OCI-LY3 (cell line): ENCODE results near the gene TAX1BP1.

Experiments
- H2AFZ ChIP-seq: fragments of 200-600, 300-600 bp; shearing (Covaris generic); 2 replicates; pipeline ENCODE4 v1.6.0; 2014; ENCODE audit warnings: antibody characterized with exemption, low read depth, low read length
- H3K27ac ChIP-seq: fragments of 200-600, 300-600 bp; sonication (generic); 2 replicates; pipeline ENCODE4 v1.5.1; 2014; ENCODE audit warnings: mild to moderate bottlenecking, low read length, moderate library complexity, mixed read lengths
- H3K27me3 ChIP-seq: fragments of 200-600, 300-600 bp; sonication (generic); 2 replicates; pipeline ENCODE4 v1.6.1; 2014; ENCODE audit warnings: low read depth, low read length, mixed read lengths
- H3K36me3 ChIP-seq: fragments of 200-600, 300-600 bp; sonication (generic); replicated peaks from 2 replicates; pipeline ENCODE3; 2014; ENCODE audit warnings: low read depth, low read length, mixed read lengths
- H3K4me1 ChIP-seq: fragments of 300-600, 200-600 bp; sonication (generic); 2 replicates; pipeline ENCODE4 v1.6.1; 2014; ENCODE audit warnings: low read length, mixed read lengths
- H3K4me2 ChIP-seq: fragments of 200-600, 300-600 bp; sonication (generic); 2 replicates; pipeline ENCODE4 v1.6.1; 2014; ENCODE audit warnings: low read length, mixed read lengths
- H3K4me3 ChIP-seq: fragments of 300-600, 200-600 bp; sonication (generic); 2 replicates; pipeline ENCODE4 v1.5.1; 2014; ENCODE audit warnings: antibody characterized with exemption, mild to moderate bottlenecking, low read length, moderate library complexity
- H3K79me2 ChIP-seq: fragments of 300-600, 200-600 bp; shearing (Covaris generic); 2 replicates; pipeline ENCODE4 v1.6.1; 2014; ENCODE audit warnings: mild to moderate bottlenecking, low read length, mixed read lengths
- H3K9ac ChIP-seq: fragments of 300-600, 200-600 bp; shearing (Covaris generic); 2 replicates; pipeline ENCODE4 v1.6.0; 2014; ENCODE audit warnings: mild to moderate bottlenecking, low read length, moderate library complexity
- H3K9me3 ChIP-seq: fragments of 200-600, 300-600 bp; shearing (Covaris generic); 2 replicates; pipeline ENCODE4 v1.6.1; 2014; ENCODE audit warnings: low read length, mixed read lengths; ENCODE audit not compliant: insufficient read depth
- H4K20me1 ChIP-seq: fragments of 200-600, 300-600 bp; sonication (generic); 2 replicates; pipeline ENCODE4 v1.6.1; 2016; ENCODE audit warnings: low read length, mixed read lengths; ENCODE audit not compliant: insufficient read depth
- EZH2phosphoT487 ChIP-seq: fragments of 200-600 bp; shearing (Covaris generic); IDR thresholded peaks from 2 replicates; pipeline ENCODE4 v1.6.1; 2018; ENCODE audit warnings: antibody characterized with exemption, mixed run types, low read depth
- TF ChIP-seq, protein P1 (sequence below): fragments of 200-600, 300-600 bp; sonication (generic); IDR thresholded peaks from 2 replicates; pipeline ENCODE4 v1.5.1; 2014; ENCODE audit warnings: antibody characterized with exemption, low read length, low read depth

The TAX1BP1 gene

DNA sequence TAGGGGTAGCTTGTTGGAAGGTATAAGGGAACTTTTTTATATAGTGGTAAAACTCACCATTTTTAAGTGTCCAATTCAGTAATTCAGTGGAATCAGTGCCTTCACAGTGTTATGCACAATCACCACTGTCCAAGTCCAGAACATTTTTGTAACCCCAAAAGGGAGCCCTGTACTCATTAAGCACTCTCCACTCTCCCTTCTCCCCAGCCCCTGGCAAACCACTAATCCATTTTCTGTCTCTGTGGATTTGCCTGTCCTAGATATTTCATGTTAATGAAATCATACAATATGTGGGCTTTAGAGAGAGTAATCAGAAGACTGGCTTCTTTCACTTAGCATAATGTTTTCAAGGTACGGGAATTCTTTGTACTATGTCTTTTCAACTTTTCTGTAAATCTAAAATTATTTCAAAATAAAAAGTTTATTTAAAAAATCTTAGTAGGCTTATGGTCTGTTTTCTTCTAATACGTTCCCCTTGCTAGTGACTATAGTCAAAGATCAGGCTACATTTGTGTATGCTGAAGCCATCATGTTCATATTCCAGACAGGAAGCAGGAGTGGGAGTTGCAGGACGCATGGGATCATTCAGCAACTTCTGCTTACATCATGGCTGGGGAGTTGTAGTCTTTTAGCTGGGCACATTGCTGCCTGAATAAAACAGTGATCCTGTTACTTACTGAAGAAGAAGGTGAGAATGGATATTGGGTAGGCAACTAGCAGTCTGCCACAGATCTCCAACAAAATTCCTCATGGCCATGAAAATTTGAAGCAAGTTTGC lies 35.4 kb upstream of the TAX1BP1 start:
- H2AFZ ChIP-seq = no peak overlapping the region
- H3K4me3 ChIP-seq = no peak overlapping the region
- H4K20me1 ChIP-seq = no peaks in the 10 kb centered on the region
- no peaks in the 10 kb centered on the region for H3K27me3 ChIP-seq
- TF ChIP-seq, protein P1, sequence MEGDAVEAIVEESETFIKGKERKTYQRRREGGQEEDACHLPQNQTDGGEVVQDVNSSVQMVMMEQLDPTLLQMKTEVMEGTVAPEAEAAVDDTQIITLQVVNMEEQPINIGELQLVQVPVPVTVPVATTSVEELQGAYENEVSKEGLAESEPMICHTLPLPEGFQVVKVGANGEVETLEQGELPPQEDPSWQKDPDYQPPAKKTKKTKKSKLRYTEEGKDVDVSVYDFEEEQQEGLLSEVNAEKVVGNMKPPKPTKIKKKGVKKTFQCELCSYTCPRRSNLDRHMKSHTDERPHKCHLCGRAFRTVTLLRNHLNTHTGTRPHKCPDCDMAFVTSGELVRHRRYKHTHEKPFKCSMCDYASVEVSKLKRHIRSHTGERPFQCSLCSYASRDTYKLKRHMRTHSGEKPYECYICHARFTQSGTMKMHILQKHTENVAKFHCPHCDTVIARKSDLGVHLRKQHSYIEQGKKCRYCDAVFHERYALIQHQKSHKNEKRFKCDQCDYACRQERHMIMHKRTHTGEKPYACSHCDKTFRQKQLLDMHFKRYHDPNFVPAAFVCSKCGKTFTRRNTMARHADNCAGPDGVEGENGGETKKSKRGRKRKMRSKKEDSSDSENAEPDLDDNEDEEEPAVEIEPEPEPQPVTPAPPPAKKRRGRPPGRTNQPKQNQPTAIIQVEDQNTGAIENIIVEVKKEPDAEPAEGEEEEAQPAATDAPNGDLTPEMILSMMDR = no peak
- TF ChIP-seq EZH2phosphoT487 = no peak
- H3K9me3 ChIP-seq = no peaks in the 10 kb centered on the region
- no peak overlapping the region for H3K9ac ChIP-seq
- no peak overlapping the region for H3K4me2 ChIP-seq
- no peaks in the 10 kb centered on the region for H3K36me3 ChIP-seq
- no peak overlapping the region for H3K27ac ChIP-seq
- H3K4me1 ChIP-seq = no peaks in the 10 kb centered on the region
- no peaks in the 10 kb centered on the region for H3K79me2 ChIP-seq

DNA sequence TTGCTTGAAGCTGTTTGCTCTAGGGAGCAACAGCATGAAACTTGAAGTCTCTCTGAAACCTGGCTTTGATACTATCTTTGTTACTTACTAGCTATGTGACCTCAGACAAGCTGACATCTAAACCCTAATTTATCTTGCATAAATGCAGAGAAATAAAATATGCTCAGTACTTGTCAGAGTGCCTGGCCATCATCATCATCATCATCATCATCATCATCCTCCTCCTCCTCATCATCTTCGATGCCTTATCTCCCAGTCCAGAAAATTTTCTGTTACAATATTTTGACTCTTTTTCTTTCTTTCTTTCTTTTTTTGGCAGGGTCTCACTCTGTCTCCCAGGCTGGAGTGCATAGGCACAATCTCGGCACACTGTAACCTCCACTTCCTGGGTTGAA lies 34.8 kb upstream of the TAX1BP1 start:
- no peak overlapping the region for H2AFZ ChIP-seq
- H3K27ac ChIP-seq = no peak overlapping the region
- no peak for TF ChIP-seq EZH2phosphoT487
- TF ChIP-seq, protein P1 = no peak
- no peaks in the 10 kb centered on the region for H3K36me3 ChIP-seq
- H3K27me3 ChIP-seq = no peaks in the 10 kb centered on the region
- no peaks in the 10 kb centered on the region for H3K79me2 ChIP-seq
- no peaks in the 10 kb centered on the region for H4K20me1 ChIP-seq
- no peak overlapping the region for H3K4me2 ChIP-seq
- H3K9me3 ChIP-seq = no peaks in the 10 kb centered on the region
- no peak overlapping the region for H3K9ac ChIP-seq
- H3K4me3 ChIP-seq = no peak overlapping the region
- no peaks in the 10 kb centered on the region for H3K4me1 ChIP-seq

DNA sequence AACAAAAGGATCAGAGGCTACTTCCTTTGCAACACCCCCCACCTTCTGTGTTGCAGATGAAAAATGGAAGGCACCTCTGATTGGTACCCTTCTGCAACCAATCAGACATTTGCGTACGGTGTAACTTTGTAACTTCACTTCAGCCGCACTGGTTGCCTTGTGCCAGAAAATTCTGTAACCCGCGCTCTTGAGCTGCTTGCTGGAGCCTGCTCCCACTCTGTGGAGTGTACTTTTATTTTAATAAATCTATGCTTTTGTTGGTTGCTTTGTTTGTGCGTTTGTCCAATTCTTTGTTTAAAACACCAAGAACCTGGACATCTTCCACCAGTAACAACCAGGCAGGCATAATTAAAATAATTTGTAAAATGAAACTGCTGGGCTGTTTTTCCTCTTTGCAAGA lies 31.5 kb upstream of the TAX1BP1 start:
- H3K4me1 ChIP-seq = peaks cover 6% of the 10 kb centered on the region
- no peaks in the 10 kb centered on the region for H3K79me2 ChIP-seq
- no peaks in the 10 kb centered on the region for H3K27me3 ChIP-seq
- no peak overlapping the region for H3K27ac ChIP-seq
- H3K9ac ChIP-seq = no peak overlapping the region
- TF ChIP-seq, protein P1 = no peak
- TF ChIP-seq EZH2phosphoT487 = no peak
- H3K4me3 ChIP-seq = no peak overlapping the region
- no peaks in the 10 kb centered on the region for H3K36me3 ChIP-seq
- no peak overlapping the region for H2AFZ ChIP-seq
- H4K20me1 ChIP-seq = no peaks in the 10 kb centered on the region
- no peak overlapping the region for H3K4me2 ChIP-seq
- H3K9me3 ChIP-seq = no peaks in the 10 kb centered on the region

DNA sequence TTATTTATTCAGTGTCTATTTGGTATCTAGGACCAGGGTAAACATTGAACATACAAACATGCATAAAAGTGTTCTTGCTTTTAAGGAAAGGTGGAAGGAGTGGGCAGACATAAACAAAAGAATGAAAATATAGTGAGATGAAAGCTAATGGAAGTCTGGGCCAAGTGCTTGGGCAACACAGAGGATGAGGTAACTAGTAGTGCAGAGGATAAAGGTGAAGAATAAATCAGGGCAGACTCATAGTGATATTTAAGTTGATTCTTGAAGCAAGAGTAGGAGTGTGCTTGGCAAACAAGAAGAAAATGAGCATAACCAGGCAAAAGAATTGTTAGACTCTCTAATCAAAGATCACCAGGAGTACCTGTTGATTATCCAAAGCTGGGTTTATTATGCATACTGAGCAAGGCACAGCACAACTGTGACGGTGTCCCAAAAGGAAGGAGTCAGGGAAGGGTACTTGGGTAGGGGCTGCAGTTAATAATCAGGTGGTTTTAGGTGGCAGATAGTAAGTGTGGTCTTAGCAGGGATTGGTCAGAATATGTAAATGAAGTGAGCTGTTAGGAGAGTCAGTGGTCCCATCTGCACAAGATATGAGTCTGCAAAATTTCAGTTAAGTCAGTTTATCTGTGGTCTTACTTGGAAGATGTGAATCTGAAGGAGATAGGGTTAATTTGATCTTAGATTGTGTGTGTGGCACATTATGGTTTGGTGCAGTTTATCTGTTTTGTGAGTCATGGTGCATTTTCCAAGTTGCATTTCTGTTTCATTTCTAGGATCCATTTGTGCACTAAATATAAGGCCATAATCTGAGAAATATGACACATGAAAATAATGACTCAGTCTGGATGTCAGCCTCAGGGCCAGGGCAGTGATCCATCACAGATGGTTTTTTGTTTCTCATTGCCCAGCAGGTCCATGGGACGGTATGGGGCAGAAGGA lies 30.6 kb upstream of the TAX1BP1 start:
- Histone ChIP-seq H3K9ac (no peak overlapping the region), H3K4me2 (no peak overlapping the region), H3K79me2 (no peaks in the 10 kb centered on the region), H3K36me3 (no peaks in the 10 kb centered on the region), H3K4me1 (peaks cover 9% of the 10 kb centered on the region), H3K27ac (no peak overlapping the region), H4K20me1 (no peaks in the 10 kb centered on the region), H3K27me3 (no peaks in the 10 kb centered on the region), H3K4me3 (no peak overlapping the region), H3K9me3 (no peaks in the 10 kb centered on the region), H2AFZ (no peak overlapping the region)
- TF ChIP-seq, protein P1 = no peak
- no peak for TF ChIP-seq EZH2phosphoT487
